Measurements from ENCODE around the gene RBPJL. TPM values are rescaled to one million over a fixed set of nuclear protein-coding genes. Genes with fewer than 3 reads are reported as not detected.

The RBPJL gene
- total RNA-seq, 1 experiment from 2014 or later, result 0.85 TPM

GRCh38 chr20:45290677-45291355 lies 15.8 kb upstream of the RBPJL start:
- Mint-ChIP-seq H3K9me3 (peaks cover 13% of the 10 kb centered on the region), H3K27ac (no peak overlapping the region), H3K4me1 (peaks cover 7% of the 10 kb centered on the region; the same call in 1 of the 2 replicates), H3K4me3 (no peak overlapping the region), H3K27me3 (ENCODE audit: low read depth) (peaks cover 62% of the 10 kb centered on the region), H3K36me3 (peaks cover 12% of the 10 kb centered on the region; the same call in 1 of the 2 replicates)
- DNase-seq (ENCODE audit: low spot score), result peak; percentile 85
- 0 out of 2 replicates have a peak, but pooled peaks have one; percentile 20 for TF ChIP-seq ZBTB21 (CRISPR knock-in tag; IDR thresholded peaks at IDR 0.05; ENCODE audit: borderline replicate concordance)
- TF ChIP-seq, protein P1, sequence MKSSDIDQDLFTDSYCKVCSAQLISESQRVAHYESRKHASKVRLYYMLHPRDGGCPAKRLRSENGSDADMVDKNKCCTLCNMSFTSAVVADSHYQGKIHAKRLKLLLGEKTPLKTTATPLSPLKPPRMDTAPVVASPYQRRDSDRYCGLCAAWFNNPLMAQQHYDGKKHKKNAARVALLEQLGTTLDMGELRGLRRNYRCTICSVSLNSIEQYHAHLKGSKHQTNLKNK (CRISPR knock-in tag; IDR thresholded peaks at IDR 0.05), result no peak
- TF ChIP-seq CTCF (IDR thresholded peaks at IDR 0.05), result peak; percentile 84
- peak; percentile 41 for ATAC-seq
- ChIA-PET CTCF (interaction anchor here (0.5 to 6.1 kb wide), 49 partner anchors 9 to 331 kb away, joined by 3 to 154 read pairs (median 4); partner anchors contain the start of genes KCNS1, MATN4, RBPJL and SEMG1), POLR2A (interaction anchor here (0.6 kb wide), 1 partner anchor 377 kb away, joined by 5 read pairs; no protein-coding TSS in a partner anchor)

DNA sequence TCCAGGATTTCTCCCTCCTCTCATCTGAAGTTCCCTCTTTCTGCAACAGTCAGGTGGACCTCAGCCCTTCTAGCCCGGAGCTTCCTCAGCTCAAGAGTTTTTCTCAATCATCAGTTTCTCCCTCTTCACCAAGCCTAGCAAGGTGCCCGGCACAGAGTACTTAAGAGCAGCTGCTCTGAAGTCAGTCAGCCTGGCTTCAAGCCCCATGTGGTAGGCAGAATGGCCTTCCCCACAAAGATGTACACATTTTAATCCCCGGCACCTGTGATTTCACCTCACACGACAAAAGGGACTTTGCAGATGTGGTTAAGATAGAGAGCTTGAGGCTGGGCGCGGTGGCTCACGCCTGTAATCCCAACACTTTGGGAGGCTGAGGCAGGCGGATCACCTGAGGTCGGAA lies 15.1 kb upstream of the RBPJL start:
- Mint-ChIP-seq H3K27ac (no peak overlapping the region), H3K36me3 (peaks cover 15% of the 10 kb centered on the region), H3K4me1 (peaks cover 7% of the 10 kb centered on the region; the same call in 1 of the 2 replicates), H3K4me3 (no peak overlapping the region), H3K27me3 (ENCODE audit: low read depth) (peaks cover 66% of the 10 kb centered on the region), H3K9me3 (peaks cover 13% of the 10 kb centered on the region)
- no peak for ATAC-seq
- CTCF ChIA-PET, result interaction anchor here (1.0 to 6.1 kb wide), 27 partner anchors 12 to 292 kb away, joined by 3 to 154 read pairs (median 7); partner anchors contain the start of genes MATN4, RBPJL, SEMG1 and SYS1
- no peak for DNase-seq (ENCODE audit: low spot score)
- POLR2A ChIA-PET, result no interaction called here
- TF ChIP-seq ZNF232 (CRISPR knock-in tag; IDR thresholded peaks at IDR 0.05) (no peak), ELF4 (CRISPR knock-in tag; IDR thresholded peaks at IDR 0.05; ENCODE audit: low read depth) (no peak), ZNF138 (CRISPR knock-in tag; conservative IDR thresholded peaks at IDR 0.05) (no peak), SOX15 (CRISPR knock-in tag; IDR thresholded peaks at IDR 0.05) (no peak), CTCF (IDR thresholded peaks at IDR 0.05) (no peak), ATF1 (CRISPR knock-in tag; IDR thresholded peaks at IDR 0.05) (no peak), NR1H2 (CRISPR knock-in tag; IDR thresholded peaks at IDR 0.05) (no peak)
- TF ChIP-seq, protein P2, sequence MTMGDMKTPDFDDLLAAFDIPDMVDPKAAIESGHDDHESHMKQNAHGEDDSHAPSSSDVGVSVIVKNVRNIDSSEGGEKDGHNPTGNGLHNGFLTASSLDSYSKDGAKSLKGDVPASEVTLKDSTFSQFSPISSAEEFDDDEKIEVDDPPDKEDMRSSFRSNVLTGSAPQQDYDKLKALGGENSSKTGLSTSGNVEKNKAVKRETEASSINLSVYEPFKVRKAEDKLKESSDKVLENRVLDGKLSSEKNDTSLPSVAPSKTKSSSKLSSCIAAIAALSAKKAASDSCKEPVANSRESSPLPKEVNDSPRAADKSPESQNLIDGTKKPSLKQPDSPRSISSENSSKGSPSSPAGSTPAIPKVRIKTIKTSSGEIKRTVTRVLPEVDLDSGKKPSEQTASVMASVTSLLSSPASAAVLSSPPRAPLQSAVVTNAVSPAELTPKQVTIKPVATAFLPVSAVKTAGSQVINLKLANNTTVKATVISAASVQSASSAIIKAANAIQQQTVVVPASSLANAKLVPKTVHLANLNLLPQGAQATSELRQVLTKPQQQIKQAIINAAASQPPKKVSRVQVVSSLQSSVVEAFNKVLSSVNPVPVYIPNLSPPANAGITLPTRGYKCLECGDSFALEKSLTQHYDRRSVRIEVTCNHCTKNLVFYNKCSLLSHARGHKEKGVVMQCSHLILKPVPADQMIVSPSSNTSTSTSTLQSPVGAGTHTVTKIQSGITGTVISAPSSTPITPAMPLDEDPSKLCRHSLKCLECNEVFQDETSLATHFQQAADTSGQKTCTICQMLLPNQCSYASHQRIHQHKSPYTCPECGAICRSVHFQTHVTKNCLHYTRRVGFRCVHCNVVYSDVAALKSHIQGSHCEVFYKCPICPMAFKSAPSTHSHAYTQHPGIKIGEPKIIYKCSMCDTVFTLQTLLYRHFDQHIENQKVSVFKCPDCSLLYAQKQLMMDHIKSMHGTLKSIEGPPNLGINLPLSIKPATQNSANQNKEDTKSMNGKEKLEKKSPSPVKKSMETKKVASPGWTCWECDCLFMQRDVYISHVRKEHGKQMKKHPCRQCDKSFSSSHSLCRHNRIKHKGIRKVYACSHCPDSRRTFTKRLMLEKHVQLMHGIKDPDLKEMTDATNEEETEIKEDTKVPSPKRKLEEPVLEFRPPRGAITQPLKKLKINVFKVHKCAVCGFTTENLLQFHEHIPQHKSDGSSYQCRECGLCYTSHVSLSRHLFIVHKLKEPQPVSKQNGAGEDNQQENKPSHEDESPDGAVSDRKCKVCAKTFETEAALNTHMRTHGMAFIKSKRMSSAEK (CRISPR knock-in tag; IDR thresholded peaks at IDR 0.05; ENCODE audit: borderline replicate concordance), result no peak
- TF ChIP-seq, protein P3, sequence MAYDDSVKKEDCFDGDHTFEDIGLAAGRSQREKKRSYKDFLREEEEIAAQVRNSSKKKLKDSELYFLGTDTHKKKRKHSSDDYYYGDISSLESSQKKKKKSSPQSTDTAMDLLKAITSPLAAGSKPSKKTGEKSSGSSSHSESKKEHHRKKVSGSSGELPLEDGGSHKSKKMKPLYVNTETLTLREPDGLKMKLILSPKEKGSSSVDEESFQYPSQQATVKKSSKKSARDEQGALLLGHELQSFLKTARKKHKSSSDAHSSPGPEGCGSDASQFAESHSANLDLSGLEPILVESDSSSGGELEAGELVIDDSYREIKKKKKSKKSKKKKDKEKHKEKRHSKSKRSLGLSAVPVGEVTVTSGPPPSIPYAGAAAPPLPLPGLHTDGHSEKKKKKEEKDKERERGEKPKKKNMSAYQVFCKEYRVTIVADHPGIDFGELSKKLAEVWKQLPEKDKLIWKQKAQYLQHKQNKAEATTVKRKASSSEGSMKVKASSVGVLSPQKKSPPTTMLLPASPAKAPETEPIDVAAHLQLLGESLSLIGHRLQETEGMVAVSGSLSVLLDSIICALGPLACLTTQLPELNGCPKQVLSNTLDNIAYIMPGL (CRISPR knock-in tag; IDR thresholded peaks at IDR 0.05), result no peak
- TF ChIP-seq, protein P4, sequence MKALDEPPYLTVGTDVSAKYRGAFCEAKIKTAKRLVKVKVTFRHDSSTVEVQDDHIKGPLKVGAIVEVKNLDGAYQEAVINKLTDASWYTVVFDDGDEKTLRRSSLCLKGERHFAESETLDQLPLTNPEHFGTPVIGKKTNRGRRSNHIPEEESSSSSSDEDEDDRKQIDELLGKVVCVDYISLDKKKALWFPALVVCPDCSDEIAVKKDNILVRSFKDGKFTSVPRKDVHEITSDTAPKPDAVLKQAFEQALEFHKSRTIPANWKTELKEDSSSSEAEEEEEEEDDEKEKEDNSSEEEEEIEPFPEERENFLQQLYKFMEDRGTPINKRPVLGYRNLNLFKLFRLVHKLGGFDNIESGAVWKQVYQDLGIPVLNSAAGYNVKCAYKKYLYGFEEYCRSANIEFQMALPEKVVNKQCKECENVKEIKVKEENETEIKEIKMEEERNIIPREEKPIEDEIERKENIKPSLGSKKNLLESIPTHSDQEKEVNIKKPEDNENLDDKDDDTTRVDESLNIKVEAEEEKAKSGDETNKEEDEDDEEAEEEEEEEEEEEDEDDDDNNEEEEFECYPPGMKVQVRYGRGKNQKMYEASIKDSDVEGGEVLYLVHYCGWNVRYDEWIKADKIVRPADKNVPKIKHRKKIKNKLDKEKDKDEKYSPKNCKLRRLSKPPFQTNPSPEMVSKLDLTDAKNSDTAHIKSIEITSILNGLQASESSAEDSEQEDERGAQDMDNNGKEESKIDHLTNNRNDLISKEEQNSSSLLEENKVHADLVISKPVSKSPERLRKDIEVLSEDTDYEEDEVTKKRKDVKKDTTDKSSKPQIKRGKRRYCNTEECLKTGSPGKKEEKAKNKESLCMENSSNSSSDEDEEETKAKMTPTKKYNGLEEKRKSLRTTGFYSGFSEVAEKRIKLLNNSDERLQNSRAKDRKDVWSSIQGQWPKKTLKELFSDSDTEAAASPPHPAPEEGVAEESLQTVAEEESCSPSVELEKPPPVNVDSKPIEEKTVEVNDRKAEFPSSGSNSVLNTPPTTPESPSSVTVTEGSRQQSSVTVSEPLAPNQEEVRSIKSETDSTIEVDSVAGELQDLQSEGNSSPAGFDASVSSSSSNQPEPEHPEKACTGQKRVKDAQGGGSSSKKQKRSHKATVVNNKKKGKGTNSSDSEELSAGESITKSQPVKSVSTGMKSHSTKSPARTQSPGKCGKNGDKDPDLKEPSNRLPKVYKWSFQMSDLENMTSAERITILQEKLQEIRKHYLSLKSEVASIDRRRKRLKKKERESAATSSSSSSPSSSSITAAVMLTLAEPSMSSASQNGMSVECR (CRISPR knock-in tag; IDR thresholded peaks at IDR 0.05; ENCODE audit: borderline replicate concordance), result no peak
- TF ChIP-seq, protein P5, sequence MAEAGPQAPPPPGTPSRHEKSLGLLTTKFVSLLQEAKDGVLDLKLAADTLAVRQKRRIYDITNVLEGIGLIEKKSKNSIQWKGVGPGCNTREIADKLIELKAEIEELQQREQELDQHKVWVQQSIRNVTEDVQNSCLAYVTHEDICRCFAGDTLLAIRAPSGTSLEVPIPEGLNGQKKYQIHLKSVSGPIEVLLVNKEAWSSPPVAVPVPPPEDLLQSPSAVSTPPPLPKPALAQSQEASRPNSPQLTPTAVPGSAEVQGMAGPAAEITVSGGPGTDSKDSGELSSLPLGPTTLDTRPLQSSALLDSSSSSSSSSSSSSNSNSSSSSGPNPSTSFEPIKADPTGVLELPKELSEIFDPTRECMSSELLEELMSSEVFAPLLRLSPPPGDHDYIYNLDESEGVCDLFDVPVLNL (CRISPR knock-in tag; IDR thresholded peaks at IDR 0.05; ENCODE audit: borderline replicate concordance, low read depth), result no peak
- TF ChIP-seq, protein P6, sequence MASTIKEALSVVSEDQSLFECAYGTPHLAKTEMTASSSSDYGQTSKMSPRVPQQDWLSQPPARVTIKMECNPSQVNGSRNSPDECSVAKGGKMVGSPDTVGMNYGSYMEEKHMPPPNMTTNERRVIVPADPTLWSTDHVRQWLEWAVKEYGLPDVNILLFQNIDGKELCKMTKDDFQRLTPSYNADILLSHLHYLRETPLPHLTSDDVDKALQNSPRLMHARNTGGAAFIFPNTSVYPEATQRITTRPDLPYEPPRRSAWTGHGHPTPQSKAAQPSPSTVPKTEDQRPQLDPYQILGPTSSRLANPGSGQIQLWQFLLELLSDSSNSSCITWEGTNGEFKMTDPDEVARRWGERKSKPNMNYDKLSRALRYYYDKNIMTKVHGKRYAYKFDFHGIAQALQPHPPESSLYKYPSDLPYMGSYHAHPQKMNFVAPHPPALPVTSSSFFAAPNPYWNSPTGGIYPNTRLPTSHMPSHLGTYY (CRISPR knock-in tag; IDR thresholded peaks at IDR 0.05), result no peak

Data from WTC11 (cell line).